IMR-90 (cell line): ENCODE measurements around the gene ICAM2.

Experiments used
- CEBPB ChIP-seq: IDR thresholded peaks from 2 replicates; pipeline ENCODE4 v1.6.1; 2012; ENCODE audit warnings: low read depth, low read length, improper control_type of control experiment
- FOS ChIP-seq: fragments of 150-350 bp; IDR thresholded peaks from 2 replicates; pipeline ENCODE4 v1.6.1; 2016; ENCODE audit warnings: low read depth, low read length
- MAFK ChIP-seq: IDR thresholded peaks from 2 replicates; pipeline ENCODE4 v1.6.1; 2012; ENCODE audit warnings: low read depth, low read length, improper control_type of control experiment
- MAZ ChIP-seq: IDR thresholded peaks from 2 replicates; pipeline ENCODE4 v1.6.1; 2012; ENCODE audit warnings: low read depth, mild to moderate bottlenecking, low read length, improper control_type of control experiment, moderate library complexity, borderline replicate concordance
- POLR2A ChIP-seq: IDR thresholded peaks from 2 replicates; pipeline ENCODE4 v1.6.1; 2012; ENCODE audit warnings: mild to moderate bottlenecking, low read depth, low read length
- RCOR1 ChIP-seq: IDR thresholded peaks from 2 replicates; pipeline ENCODE4 v1.6.1; 2012; ENCODE audit warnings: mild to moderate bottlenecking, low read length, improper control_type of control experiment; ENCODE audit not compliant: insufficient replicate concordance
- SMC3 ChIP-seq: fragments of 150-350 bp; IDR thresholded peaks from 2 replicates; pipeline ENCODE4 v1.6.1; 2016; ENCODE audit warnings: low read depth, mild to moderate bottlenecking, antibody characterized with exemption, low read length, moderate library complexity
- TF ChIP-seq, protein P1 (sequence below): conservative IDR thresholded peaks from 2 replicates; pipeline ENCODE4 v1.5.1; 2012; ENCODE audit warnings: mild to moderate bottlenecking, low read depth, low read length, improper control_type of control experiment
- TF ChIP-seq, protein P2 (sequence below): fragments of 150-350 bp; IDR thresholded peaks from 2 replicates; pipeline ENCODE4 v1.6.1; 2016; ENCODE audit warnings: low read depth, mild to moderate bottlenecking, low read length, moderate library complexity, borderline replicate concordance
- TF ChIP-seq, protein P3 (sequence below): fragments of 150-350 bp; IDR thresholded peaks from 2 replicates; pipeline ENCODE4 v1.6.1; 2017; ENCODE audit warnings: mild to moderate bottlenecking, antibody characterized with exemption, low read length, low read depth

DNA sequence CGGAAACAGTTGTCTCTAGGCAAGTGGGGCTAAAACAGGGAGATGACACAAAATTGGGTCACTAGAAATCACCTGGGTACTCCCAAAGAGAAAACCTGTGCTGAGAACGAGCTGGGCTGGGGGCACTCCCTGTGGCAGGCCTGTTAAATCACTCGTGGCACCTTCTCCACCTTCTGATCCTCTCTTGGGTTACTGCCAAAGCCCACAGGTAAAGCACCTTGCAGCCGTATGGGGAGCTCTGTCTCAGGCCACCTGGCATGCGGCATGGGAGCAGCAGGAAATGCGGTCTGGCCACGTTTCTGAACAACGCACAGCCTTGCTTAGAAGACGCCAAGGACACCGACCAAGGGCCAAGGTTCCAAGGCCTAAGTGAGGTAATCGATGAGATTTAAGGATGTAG lies 21.5 kb upstream of the ICAM2 start:
- no peak for TF ChIP-seq SMC3
- TF ChIP-seq MAZ: no peak
- TF ChIP-seq, protein P1, sequence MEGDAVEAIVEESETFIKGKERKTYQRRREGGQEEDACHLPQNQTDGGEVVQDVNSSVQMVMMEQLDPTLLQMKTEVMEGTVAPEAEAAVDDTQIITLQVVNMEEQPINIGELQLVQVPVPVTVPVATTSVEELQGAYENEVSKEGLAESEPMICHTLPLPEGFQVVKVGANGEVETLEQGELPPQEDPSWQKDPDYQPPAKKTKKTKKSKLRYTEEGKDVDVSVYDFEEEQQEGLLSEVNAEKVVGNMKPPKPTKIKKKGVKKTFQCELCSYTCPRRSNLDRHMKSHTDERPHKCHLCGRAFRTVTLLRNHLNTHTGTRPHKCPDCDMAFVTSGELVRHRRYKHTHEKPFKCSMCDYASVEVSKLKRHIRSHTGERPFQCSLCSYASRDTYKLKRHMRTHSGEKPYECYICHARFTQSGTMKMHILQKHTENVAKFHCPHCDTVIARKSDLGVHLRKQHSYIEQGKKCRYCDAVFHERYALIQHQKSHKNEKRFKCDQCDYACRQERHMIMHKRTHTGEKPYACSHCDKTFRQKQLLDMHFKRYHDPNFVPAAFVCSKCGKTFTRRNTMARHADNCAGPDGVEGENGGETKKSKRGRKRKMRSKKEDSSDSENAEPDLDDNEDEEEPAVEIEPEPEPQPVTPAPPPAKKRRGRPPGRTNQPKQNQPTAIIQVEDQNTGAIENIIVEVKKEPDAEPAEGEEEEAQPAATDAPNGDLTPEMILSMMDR: no peak
- no peak for TF ChIP-seq CEBPB
- no peak for TF ChIP-seq POLR2A
- TF ChIP-seq, protein P2, sequence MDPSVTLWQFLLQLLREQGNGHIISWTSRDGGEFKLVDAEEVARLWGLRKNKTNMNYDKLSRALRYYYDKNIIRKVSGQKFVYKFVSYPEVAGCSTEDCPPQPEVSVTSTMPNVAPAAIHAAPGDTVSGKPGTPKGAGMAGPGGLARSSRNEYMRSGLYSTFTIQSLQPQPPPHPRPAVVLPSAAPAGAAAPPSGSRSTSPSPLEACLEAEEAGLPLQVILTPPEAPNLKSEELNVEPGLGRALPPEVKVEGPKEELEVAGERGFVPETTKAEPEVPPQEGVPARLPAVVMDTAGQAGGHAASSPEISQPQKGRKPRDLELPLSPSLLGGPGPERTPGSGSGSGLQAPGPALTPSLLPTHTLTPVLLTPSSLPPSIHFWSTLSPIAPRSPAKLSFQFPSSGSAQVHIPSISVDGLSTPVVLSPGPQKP: no peak
- TF ChIP-seq MAFK: no peak
- TF ChIP-seq, protein P3, sequence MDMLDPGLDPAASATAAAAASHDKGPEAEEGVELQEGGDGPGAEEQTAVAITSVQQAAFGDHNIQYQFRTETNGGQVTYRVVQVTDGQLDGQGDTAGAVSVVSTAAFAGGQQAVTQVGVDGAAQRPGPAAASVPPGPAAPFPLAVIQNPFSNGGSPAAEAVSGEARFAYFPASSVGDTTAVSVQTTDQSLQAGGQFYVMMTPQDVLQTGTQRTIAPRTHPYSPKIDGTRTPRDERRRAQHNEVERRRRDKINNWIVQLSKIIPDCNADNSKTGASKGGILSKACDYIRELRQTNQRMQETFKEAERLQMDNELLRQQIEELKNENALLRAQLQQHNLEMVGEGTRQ: no peak
- no peak for TF ChIP-seq FOS
- no peak for TF ChIP-seq RCOR1
